HG03066 (cell line): Measurements from ENCODE around the gene ARHGAP6.

Experiments used
- ATAC-seq: cut with Tn5 transposase; IDR thresholded peaks from one replicate; pipeline ENCODE4 v1.9.1; 2021; ENCODE audit warnings: low read depth; ENCODE audit not compliant: unreplicated experiment

The ARHGAP6 gene

GRCh38 chrX:11464380-11464779 lies 201.3 kb downstream of the ARHGAP6 start:
- ATAC-seq: no peak

- ATAC-seq: no peak
These were observed 203.1 kb downstream of the ARHGAP6 start for GRCh38 chrX:11462648-11463047.

- no peak for ATAC-seq
These were observed 203.6 kb downstream of the ARHGAP6 start for GRCh38 chrX:11462136-11462535.

DNA sequence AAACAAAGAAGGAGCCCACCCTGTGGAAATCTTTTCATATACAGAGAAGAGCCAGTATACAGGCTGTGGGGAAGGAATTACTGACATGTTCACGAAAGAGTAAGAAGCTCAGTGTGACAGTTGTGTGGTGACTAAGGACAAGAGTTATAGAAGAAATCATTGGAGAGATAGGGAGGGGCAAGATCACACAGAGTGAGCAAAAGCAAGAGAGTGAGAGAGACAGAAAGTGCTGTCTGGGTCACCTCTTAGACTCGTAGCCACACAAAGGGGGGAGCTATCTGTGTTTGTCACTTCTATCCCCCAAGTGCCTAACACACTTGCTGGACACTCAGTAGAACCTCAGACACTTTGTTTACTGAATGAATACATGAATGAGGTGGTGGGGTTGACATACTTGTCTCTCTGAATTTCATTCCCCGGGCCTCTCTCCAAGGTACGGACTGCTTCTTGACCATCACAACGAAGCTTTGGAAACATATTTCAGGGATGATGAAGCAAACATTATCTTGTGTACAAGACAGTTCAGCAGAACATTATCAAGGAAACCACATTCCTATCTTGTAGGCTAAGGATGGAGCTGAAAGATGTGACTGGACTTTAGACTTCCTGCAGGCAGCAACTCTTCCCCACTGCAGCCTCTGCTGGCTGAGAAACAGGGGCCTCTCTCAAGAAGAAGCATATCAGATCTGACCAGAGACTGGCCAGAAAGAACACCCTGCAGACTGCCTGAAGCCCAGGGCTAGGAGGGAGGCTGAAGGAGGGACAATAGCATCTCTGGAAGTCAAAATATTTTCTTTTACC lies 204.3 kb downstream of the ARHGAP6 start:
- ATAC-seq: no peak

GRCh38 chrX:11460347-11460746 lies 205.4 kb downstream of the ARHGAP6 start:
- ATAC-seq: no peak

GRCh38 chrX:11458170-11458569 lies 207.6 kb downstream of the ARHGAP6 start:
- no peak for ATAC-seq

- no peak for ATAC-seq
These were observed 214.6 kb downstream of the ARHGAP6 start for GRCh38 chrX:11451151-11451550.

GRCh38 chrX:11450354-11450753 lies 215.4 kb downstream of the ARHGAP6 start:
- ATAC-seq: no peak

- ATAC-seq: no peak
These were observed 216.1 kb downstream of the ARHGAP6 start for GRCh38 chrX:11449613-11450012.

- ATAC-seq: no peak
These were observed 218.3 kb downstream of the ARHGAP6 start for GRCh38 chrX:11447418-11447817.

DNA sequence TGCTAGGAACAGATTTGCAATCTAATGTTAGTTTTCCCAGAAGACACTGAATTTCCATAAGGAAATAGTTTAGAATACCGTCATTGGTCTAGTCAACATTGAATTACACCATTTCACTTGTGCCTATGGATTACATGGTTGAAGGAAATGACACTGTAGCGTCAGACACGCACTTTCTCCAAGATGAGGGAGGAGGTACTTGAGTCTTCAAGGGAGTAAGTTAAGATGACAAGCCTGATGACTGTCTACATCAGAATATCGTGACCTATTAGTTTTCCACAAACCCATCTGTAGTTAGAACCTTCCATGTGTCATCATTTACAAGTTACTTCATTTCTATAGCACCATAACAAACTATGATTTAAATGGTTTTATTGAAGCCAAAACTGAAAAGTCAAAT lies 218.8 kb downstream of the ARHGAP6 start:
- no peak for ATAC-seq

DNA sequence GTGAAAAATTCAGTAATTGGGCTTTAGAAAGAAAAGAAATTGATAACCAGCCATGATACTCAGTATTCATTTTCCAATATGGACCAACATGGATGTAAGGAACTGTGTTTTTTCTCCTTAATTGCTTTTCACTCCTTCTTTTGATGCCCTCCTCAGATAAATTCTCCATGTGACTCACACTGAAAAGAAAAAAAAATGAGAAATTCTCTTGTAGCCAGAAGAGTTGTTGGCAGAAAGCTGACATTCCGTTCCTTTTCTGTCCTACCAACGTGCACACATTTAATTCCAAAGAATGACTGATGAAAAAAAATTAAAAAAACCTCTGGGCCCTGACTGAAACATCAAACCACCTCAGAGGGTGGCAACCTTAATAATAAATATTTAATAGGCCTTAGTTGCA lies 219.4 kb downstream of the ARHGAP6 start:
- ATAC-seq: no peak

GRCh38 chrX:11445540-11445939 lies 220.2 kb downstream of the ARHGAP6 start:
- ATAC-seq: no peak

GRCh38 chrX:11444052-11444451 lies 221.7 kb downstream of the ARHGAP6 start:
- no peak for ATAC-seq

DNA sequence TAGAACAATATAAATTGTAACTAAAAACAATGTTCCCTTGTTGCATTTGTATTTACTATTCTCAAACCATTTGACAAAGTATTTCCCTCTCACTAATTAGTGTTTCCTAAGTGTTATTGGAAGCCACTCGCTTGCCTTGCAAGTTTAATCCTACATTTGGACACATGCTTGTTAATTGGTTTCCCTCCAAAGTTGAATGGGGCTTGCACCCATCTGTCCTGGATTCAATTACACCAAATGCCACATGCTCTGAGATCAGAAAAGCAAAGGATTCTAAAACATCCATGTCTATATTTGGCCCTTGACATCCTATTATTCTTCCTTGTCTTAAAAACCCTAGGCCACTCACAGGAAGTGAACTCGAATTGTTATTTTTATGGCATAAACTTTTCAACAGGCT lies 225.9 kb downstream of the ARHGAP6 start:
- no peak for ATAC-seq

- ATAC-seq: no peak
These were observed 227.0 kb downstream of the ARHGAP6 start for GRCh38 chrX:11438767-11439166.

GRCh38 chrX:11438380-11438723 lies 227.4 kb downstream of the ARHGAP6 start:
- no peak for ATAC-seq

GRCh38 chrX:11437642-11438379 lies 227.9 kb downstream of the ARHGAP6 start:
- no peak for ATAC-seq

- no peak for ATAC-seq
These were observed 230.2 kb downstream of the ARHGAP6 start for GRCh38 chrX:11435568-11435967.

GRCh38 chrX:11434607-11435006 lies 231.1 kb downstream of the ARHGAP6 start:
- ATAC-seq: no peak

DNA sequence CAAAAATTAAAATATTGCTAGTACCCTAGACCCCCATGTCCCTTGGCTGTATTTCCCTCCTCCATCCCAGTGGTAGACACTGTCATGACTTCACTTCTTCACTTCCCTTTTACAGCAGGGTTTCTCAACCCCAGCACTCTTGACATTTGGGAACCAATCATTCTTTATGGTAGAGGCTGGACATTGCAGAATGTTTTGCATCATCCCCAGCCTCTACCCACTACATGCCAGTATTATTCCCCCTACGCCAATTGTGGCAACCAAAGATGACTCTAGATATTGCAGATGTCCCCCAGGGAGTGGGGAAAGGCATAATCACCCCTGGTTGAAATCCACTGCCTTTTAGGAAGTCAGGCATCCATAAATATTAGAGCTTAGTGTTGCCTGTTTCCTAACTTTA lies 233.9 kb downstream of the ARHGAP6 start:
- no peak for ATAC-seq

GRCh38 chrX:11430271-11430670 lies 235.4 kb downstream of the ARHGAP6 start:
- no peak for ATAC-seq
